ENCODE results near the gene MRPS5. TPM values are rescaled to one million over a fixed set of nuclear protein-coding genes. Genes with fewer than 3 reads are reported as not detected.

The MRPS5 gene
- total and polyA plus RNA-seq, 4 donors = 21.7 to 72.9 (median 57.0) TPM

DNA sequence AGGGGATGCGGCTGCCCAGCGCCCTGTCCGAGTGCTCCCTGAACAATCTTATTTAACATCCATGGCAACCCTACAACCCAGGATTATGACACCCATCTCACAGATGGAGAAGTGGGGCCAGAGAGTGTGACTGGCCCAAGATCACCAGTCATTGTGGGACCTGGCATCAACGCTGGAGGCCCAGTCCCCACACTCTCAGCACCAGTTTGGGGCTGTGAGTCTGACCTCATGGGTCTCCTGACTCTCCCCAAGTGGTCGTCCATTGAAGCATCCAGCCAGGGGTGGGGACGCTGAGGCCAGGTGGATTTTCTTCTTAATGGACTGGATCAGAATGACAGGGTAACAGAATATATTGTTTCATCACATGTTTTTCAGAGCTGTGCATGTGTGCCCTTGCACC lies 71.6 kb downstream of the MRPS5 start:
- Histone ChIP-seq H3K27ac (ENCODE audit: low read depth in 1 of 2, low read length in 2 of 2) (no peak overlapping the region), H3K4me3 (ENCODE audit: low read depth in 1 of 3, low read length in 3 of 3) (no peak overlapping the region), H3K36me3 (ENCODE audit: control insufficient read depth in 4 of 4, insufficient read depth in 3 of 4, low read depth in 1 of 4, low read length in 3 of 4) (no peaks in the 10 kb centered on the region), H3K27me3 (ENCODE audit: control insufficient read depth in 4 of 4, insufficient read depth in 4 of 4, low read length in 3 of 4) (no peaks in the 10 kb centered on the region), H3K4me1 (ENCODE audit: control insufficient read depth in 4 of 4, insufficient read depth in 4 of 4, low read length in 3 of 4) (no peaks in the 10 kb centered on the region), H3K9ac (ENCODE audit: low read depth in 1 of 2, low read length in 2 of 2) (no peak overlapping the region), H3K9me3 (ENCODE audit: control insufficient read depth in 4 of 4, low read length in 3 of 4) (no peaks in the 10 kb centered on the region)
- TF ChIP-seq, protein P1, sequence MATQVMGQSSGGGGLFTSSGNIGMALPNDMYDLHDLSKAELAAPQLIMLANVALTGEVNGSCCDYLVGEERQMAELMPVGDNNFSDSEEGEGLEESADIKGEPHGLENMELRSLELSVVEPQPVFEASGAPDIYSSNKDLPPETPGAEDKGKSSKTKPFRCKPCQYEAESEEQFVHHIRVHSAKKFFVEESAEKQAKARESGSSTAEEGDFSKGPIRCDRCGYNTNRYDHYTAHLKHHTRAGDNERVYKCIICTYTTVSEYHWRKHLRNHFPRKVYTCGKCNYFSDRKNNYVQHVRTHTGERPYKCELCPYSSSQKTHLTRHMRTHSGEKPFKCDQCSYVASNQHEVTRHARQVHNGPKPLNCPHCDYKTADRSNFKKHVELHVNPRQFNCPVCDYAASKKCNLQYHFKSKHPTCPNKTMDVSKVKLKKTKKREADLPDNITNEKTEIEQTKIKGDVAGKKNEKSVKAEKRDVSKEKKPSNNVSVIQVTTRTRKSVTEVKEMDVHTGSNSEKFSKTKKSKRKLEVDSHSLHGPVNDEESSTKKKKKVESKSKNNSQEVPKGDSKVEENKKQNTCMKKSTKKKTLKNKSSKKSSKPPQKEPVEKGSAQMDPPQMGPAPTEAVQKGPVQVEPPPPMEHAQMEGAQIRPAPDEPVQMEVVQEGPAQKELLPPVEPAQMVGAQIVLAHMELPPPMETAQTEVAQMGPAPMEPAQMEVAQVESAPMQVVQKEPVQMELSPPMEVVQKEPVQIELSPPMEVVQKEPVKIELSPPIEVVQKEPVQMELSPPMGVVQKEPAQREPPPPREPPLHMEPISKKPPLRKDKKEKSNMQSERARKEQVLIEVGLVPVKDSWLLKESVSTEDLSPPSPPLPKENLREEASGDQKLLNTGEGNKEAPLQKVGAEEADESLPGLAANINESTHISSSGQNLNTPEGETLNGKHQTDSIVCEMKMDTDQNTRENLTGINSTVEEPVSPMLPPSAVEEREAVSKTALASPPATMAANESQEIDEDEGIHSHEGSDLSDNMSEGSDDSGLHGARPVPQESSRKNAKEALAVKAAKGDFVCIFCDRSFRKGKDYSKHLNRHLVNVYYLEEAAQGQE (IDR thresholded peaks at IDR 0.05) = no peak
- TF ChIP-seq, protein P2, sequence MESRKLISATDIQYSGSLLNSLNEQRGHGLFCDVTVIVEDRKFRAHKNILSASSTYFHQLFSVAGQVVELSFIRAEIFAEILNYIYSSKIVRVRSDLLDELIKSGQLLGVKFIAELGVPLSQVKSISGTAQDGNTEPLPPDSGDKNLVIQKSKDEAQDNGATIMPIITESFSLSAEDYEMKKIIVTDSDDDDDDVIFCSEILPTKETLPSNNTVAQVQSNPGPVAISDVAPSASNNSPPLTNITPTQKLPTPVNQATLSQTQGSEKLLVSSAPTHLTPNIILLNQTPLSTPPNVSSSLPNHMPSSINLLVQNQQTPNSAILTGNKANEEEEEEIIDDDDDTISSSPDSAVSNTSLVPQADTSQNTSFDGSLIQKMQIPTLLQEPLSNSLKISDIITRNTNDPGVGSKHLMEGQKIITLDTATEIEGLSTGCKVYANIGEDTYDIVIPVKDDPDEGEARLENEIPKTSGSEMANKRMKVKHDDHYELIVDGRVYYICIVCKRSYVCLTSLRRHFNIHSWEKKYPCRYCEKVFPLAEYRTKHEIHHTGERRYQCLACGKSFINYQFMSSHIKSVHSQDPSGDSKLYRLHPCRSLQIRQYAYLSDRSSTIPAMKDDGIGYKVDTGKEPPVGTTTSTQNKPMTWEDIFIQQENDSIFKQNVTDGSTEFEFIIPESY (IDR thresholded peaks at IDR 0.05) = no peak
- TF ChIP-seq RAD21 (IDR thresholded peaks at IDR 0.05) = no peak
- no peak for TF ChIP-seq FOXA2 (IDR thresholded peaks at IDR 0.05)
- TF ChIP-seq TAF1 (conservative IDR thresholded peaks at IDR 0.05) = no peak
- TF ChIP-seq, protein P3, sequence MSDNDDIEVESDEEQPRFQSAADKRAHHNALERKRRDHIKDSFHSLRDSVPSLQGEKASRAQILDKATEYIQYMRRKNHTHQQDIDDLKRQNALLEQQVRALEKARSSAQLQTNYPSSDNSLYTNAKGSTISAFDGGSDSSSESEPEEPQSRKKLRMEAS (IDR thresholded peaks at IDR 0.05) = no peak
- no peak for TF ChIP-seq NR2F2 (IDR thresholded peaks at IDR 0.05)
- TF ChIP-seq SP1 (IDR thresholded peaks at IDR 0.05) = no peak
- DNase-seq (ENCODE audit: low spot score) = no peak
- 80% methylated on average over 6 of the region's 6 CpGs for WGBS

DNA sequence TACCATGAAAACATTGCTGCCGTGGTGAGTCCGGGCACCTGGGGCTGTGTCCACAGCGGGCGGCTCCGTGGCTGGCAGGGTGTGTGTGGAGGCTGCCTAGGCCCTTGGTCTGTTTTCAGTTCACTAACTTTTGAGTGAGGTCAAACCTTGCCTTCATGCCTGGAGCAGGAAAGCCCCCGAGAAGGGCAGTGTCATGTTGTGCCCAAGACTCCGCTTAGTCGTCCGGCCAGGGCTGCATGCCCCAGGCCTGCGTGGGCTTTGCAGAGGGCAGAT lies 72.0 kb downstream of the MRPS5 start:
- DNase-seq (ENCODE audit: low spot score) = no peak
- no peaks in the 10 kb centered on the region for H3K4me1 ChIP-seq (ENCODE audit: control insufficient read depth in 4 of 4, insufficient read depth in 4 of 4, low read length in 3 of 4)
- TF ChIP-seq, protein P4, sequence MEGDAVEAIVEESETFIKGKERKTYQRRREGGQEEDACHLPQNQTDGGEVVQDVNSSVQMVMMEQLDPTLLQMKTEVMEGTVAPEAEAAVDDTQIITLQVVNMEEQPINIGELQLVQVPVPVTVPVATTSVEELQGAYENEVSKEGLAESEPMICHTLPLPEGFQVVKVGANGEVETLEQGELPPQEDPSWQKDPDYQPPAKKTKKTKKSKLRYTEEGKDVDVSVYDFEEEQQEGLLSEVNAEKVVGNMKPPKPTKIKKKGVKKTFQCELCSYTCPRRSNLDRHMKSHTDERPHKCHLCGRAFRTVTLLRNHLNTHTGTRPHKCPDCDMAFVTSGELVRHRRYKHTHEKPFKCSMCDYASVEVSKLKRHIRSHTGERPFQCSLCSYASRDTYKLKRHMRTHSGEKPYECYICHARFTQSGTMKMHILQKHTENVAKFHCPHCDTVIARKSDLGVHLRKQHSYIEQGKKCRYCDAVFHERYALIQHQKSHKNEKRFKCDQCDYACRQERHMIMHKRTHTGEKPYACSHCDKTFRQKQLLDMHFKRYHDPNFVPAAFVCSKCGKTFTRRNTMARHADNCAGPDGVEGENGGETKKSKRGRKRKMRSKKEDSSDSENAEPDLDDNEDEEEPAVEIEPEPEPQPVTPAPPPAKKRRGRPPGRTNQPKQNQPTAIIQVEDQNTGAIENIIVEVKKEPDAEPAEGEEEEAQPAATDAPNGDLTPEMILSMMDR (IDR thresholded peaks at IDR 0.05; ENCODE audit: low read depth, low read length, missing input control) = no peak
- TF ChIP-seq GABPA (IDR thresholded peaks at IDR 0.05 in 1 of 2, conservative IDR thresholded peaks at IDR 0.05 in 1 of 2) = no peak
- no peak for TF ChIP-seq TAF1 (conservative IDR thresholded peaks at IDR 0.05)
- no peak for TF ChIP-seq FOXA2 (IDR thresholded peaks at IDR 0.05)
- no peak for TF ChIP-seq EGR1 (IDR thresholded peaks at IDR 0.05; ENCODE audit: low read depth in 2 of 2)
- TF ChIP-seq YY1 (IDR thresholded peaks at IDR 0.05) = no peak
- TF ChIP-seq RXRA (IDR thresholded peaks at IDR 0.05) = no peak
- TF ChIP-seq, protein P1 (IDR thresholded peaks at IDR 0.05) = no peak
- no peak for TF ChIP-seq JUND (IDR thresholded peaks at IDR 0.05)
- TF ChIP-seq, protein P5, sequence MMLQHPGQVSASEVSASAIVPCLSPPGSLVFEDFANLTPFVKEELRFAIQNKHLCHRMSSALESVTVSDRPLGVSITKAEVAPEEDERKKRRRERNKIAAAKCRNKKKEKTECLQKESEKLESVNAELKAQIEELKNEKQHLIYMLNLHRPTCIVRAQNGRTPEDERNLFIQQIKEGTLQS (IDR thresholded peaks at IDR 0.05) = no peak
- 90% methylated on average over 10 of the region's 10 CpGs for WGBS
- H3K27me3 ChIP-seq (ENCODE audit: control insufficient read depth in 4 of 4, insufficient read depth in 4 of 4, low read length in 3 of 4) = no peaks in the 10 kb centered on the region
- H3K4me3 ChIP-seq (ENCODE audit: low read depth in 1 of 3, low read length in 3 of 3) = no peak overlapping the region
- H3K9ac ChIP-seq (ENCODE audit: low read depth in 1 of 2, low read length in 2 of 2) = no peak overlapping the region
- no peaks in the 10 kb centered on the region for H3K36me3 ChIP-seq (ENCODE audit: control insufficient read depth in 4 of 4, insufficient read depth in 3 of 4, low read depth in 1 of 4, low read length in 3 of 4)
- H3K27ac ChIP-seq (ENCODE audit: low read depth in 1 of 2, low read length in 2 of 2) = no peak overlapping the region
- no peaks in the 10 kb centered on the region for H3K9me3 ChIP-seq (ENCODE audit: control insufficient read depth in 4 of 4, low read length in 3 of 4)
